ENCODE data around the gene POLR1D.

Gene POLR1D

GRCh38 chr13:27637289-27637626, 15.6 kb downstream of the POLR1D start:
- no peak for DNase-seq (ENCODE audit: extremely low read depth in 1 of 2, low read depth in 1 of 2)

GRCh38 chr13:27638001-27638400, 16.3 kb downstream of the POLR1D start:
- DNase-seq (ENCODE audit: extremely low read depth in 1 of 2, low read depth in 1 of 2), result no peak

- no peak for DNase-seq (ENCODE audit: extremely low read depth in 1 of 2, low read depth in 1 of 2)
Measured at GRCh38 chr13:27638521-27638920, 16.8 kb downstream of the POLR1D start.

DNA sequence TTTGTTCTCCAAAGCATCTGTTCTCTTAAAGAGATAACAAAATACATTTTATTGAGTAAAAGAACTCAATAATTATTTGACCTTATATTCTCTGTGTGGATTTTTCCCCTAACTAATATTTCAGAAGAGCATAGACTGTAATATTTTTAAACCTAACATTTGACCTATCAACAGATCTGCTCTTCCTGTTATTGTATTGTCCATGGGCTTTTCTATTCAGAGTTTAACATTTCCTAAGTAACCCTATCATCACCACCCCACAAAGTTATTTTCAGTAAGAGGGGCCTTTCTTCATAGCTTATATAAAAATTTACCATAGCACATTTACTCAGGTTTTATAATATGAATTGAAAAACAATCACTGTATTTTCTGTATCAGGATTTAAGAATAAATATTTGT, 17.5 kb downstream of the POLR1D start:
- no peak for DNase-seq (ENCODE audit: extremely low read depth in 1 of 2, low read depth in 1 of 2)

- no peak for DNase-seq (ENCODE audit: extremely low read depth in 1 of 2, low read depth in 1 of 2)
Measured at GRCh38 chr13:27641711-27642502, 20.2 kb downstream of the POLR1D start.

GRCh38 chr13:27643334-27644132, 21.8 kb downstream of the POLR1D start:
- DNase-seq (ENCODE audit: extremely low read depth in 1 of 2, low read depth in 1 of 2), result no peak

- no peak for DNase-seq (ENCODE audit: extremely low read depth in 1 of 2, low read depth in 1 of 2)
Measured at GRCh38 chr13:27644302-27644701, 22.6 kb downstream of the POLR1D start.

DNA sequence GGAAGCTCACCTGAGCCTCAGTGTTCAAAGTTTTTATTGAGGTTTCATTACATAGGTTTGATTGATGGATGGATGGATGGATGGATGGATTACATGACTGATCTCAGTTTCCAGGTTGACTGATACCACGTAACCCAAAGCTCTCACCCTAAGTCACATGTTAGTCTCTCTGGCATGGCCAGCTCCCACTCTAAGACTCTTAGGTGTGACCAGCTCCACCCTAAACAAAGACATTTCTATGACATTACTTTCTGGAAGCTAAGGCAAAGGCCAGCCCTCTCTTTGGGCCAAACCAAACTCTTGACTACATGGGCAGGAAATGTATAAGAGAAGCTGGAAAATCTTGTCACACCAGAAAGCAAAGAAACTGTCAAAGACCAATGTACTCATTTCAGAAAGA, 28.6 kb downstream of the POLR1D start:
- no peak for DNase-seq (ENCODE audit: extremely low read depth in 1 of 2, low read depth in 1 of 2)

GRCh38 chr13:27654059-27654458, 32.4 kb downstream of the POLR1D start:
- no peak for DNase-seq (ENCODE audit: extremely low read depth in 1 of 2, low read depth in 1 of 2)

DNA sequence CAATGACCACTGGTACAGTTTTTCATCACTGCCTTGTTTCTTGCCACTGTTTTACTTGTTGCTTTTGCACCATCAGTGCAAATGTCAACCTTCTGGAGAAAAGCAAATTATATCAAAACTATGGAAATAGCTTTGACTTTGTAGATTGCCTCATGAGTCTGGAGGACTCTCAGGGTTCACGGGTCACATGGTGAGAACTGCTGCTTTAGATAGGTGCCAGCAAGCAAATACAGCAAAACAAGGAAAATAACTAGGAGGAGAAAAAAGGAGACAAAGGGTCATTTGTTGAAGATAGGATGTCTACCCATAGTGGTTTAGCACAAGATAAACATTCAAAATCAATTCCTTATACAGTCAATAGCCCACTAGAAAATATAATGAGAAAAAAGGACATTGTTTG, 33.1 kb downstream of the POLR1D start:
- DNase-seq (ENCODE audit: extremely low read depth in 1 of 2, low read depth in 1 of 2), result no peak

DNA sequence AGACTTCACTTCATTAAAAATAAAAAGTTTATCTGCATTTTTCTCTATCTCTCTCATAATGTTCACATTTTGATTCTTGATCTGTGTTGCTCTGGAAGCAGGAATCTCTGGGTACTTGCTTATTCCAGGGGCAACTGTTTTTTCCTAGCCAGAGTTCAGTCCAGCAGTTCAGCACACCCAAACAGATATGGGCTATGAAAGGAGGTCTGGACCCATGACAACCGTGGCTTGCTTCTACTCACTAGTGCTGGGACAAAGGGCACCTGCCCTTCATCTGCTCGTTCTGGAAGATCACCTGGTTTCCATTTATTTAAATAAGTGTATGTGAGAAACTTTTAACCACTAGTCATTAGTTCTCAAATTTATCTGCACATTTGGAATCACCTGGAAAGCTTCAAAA, 36.0 kb downstream of the POLR1D start:
- no peak for DNase-seq (ENCODE audit: extremely low read depth in 1 of 2, low read depth in 1 of 2)

- DNase-seq (ENCODE audit: extremely low read depth in 1 of 2, low read depth in 1 of 2), result no peak
Measured at GRCh38 chr13:27658546-27658945, 36.9 kb downstream of the POLR1D start.

DNA sequence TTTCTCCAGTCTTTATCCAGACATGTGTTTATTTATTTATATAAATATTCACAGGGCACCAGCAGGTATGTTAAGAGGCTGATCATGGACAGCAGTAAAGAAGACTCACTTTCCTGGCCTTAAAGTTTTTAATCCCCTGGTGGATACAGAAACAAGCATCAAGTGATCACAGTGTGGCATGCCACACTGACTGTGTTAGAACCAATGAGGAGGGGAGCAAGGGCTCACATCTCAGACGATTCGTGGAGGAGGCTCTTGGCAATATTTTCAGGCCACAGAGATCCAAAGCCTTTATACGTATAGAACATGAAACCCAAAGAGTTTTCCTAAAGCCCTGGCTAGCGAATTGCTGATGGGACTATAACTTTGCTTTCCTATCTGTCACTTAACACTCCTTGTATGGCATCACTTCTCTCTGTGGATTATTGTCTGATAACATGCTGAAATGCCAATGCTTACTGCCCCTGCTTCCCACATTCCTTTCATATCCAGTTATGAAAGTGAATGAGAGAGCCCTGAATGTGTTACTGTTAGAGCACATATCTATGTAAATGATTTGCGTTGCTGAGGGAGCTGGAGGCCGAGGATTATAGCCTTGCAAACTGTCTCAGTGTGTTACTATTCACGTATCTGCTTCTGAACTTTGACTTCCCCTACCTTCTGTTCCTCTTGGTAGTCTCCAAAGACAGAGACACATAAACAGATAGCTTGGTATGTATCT, 37.6 kb downstream of the POLR1D start:
- DNase-seq (ENCODE audit: extremely low read depth in 1 of 2, low read depth in 1 of 2), result no peak

DNA sequence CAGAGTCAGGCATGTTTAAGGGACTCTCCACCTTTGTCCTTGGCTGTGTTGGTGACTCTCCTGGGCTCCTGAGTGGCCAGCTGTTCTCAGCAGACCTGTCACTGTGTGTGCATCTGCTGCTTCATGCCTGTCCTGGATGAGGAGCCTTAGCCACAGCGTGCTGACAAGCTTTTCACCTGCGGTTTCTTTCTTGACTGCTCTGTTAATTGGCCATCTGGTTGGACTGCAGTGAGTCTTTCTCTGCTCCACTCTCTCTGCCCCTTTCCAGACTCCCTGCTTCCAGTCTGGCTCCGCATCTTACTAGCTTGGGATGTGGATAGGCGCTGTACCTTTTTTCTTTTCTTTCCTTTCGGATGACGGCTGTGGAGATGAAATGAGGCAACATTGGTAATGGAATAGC, 38.8 kb downstream of the POLR1D start:
- no peak for DNase-seq (ENCODE audit: extremely low read depth in 1 of 2, low read depth in 1 of 2)

DNA sequence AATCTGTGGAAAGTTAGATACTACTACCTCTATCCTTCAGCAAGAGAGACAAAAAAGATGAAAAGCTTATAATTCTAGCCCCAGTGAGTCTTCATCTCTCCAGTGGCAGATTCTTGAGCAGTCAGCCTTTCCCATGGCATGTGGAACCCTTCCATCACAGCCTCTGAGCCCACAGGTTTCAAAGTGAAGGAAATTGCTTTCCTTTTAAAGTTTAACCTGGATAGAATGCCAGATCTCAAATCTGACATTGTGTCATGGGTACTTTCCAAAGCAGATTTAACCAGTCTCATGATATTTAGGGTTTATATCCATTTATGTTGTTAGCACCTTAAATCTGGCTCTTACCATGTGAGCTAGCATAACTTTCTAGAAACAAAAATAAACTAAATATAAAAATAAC, 39.3 kb downstream of the POLR1D start:
- DNase-seq (ENCODE audit: extremely low read depth in 1 of 2, low read depth in 1 of 2), result no peak

- no peak for DNase-seq (ENCODE audit: extremely low read depth in 1 of 2, low read depth in 1 of 2)
Measured at GRCh38 chr13:27662738-27663470, 41.2 kb downstream of the POLR1D start.

- no peak for DNase-seq (ENCODE audit: extremely low read depth in 1 of 2, low read depth in 1 of 2)
Measured at GRCh38 chr13:27663947-27664346, 42.3 kb downstream of the POLR1D start.

DNA sequence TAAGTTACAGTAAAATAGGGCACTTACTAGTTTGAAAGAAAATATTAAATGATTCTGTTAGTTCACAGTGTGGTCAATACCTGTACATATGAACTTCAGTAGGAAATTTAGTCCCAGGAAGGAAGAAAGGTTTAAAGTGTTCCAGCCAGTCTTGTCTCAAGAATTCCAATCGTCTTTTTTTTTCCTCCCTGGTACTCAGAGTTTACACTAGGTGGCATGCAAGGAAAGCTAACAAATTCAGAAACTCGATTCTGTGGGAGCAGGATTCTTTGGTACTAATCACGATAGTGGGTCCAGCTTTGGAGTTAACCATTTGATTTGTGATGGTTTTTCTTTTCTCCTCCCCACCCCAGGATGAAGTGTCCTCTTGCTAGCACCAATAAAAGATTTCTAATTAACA, 43.6 kb downstream of the POLR1D start:
- DNase-seq (ENCODE audit: extremely low read depth in 1 of 2, low read depth in 1 of 2), result no peak

- DNase-seq (ENCODE audit: extremely low read depth in 1 of 2, low read depth in 1 of 2), result no peak
Measured at GRCh38 chr13:27665761-27666160, 44.1 kb downstream of the POLR1D start.

- no peak for DNase-seq (ENCODE audit: extremely low read depth in 1 of 2, low read depth in 1 of 2)
Measured at GRCh38 chr13:27666951-27667350, 45.3 kb downstream of the POLR1D start.

DNA sequence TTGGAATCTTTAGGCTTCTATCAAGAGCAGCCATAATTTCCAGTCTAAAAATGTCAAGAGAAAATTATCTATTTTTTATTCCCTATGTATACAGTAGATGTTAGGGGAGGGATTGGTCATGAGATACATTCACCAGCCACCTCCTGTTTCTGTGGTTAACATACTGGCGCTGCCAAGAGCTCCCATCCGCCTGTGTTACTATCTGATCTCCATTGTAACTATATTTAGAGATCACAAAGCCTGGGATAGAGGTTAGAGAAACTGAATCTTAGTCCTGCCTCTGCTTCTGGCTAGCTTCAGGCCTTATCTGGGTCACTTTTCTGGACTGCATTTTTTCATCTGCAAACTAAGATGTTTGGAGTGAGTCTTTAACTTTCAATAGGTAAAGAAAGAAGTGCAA, 46.3 kb downstream of the POLR1D start:
- DNase-seq (ENCODE audit: extremely low read depth in 1 of 2, low read depth in 1 of 2), result no peak

Measured in stimulated activated CD8-positive, alpha-beta memory T cell treated with anti-CD3 and anti-CD28 coated beads, Interleukin-7, amount 100 ng/mL, for 48 hours (primary cell).